Neural cell (in vitro differentiated cells): ENCODE data around the gene LPCAT1.

Experiments used
- EP300 ChIP-seq: fragments of 450-650 bp; conservative IDR thresholded peaks from 2 replicates; pipeline ENCODE4 v1.6.1; 2014; ENCODE audit warnings: antibody characterized with exemption, mild to moderate bottlenecking, moderate library complexity; ENCODE audit not compliant: poor library complexity, severe bottlenecking
- MXI1 ChIP-seq: fragments of 450-650 bp; conservative IDR thresholded peaks from 2 replicates; pipeline ENCODE4 v1.6.1; 2014; ENCODE audit warnings: antibody characterized with exemption, mild to moderate bottlenecking; ENCODE audit not compliant: poor library complexity, severe bottlenecking
- TF ChIP-seq, protein P1 (sequence below): fragments of 450-650 bp; IDR thresholded peaks from 2 replicates; pipeline ENCODE4 v1.5.1; 2014; ENCODE audit warnings: antibody characterized with exemption, mild to moderate bottlenecking, moderate library complexity; ENCODE audit not compliant: poor library complexity, severe bottlenecking
- TF ChIP-seq, protein P2 (sequence below): IDR thresholded peaks from 2 replicates; pipeline ENCODE4 v1.6.1; 2012; ENCODE audit warnings: borderline replicate concordance

DNA sequence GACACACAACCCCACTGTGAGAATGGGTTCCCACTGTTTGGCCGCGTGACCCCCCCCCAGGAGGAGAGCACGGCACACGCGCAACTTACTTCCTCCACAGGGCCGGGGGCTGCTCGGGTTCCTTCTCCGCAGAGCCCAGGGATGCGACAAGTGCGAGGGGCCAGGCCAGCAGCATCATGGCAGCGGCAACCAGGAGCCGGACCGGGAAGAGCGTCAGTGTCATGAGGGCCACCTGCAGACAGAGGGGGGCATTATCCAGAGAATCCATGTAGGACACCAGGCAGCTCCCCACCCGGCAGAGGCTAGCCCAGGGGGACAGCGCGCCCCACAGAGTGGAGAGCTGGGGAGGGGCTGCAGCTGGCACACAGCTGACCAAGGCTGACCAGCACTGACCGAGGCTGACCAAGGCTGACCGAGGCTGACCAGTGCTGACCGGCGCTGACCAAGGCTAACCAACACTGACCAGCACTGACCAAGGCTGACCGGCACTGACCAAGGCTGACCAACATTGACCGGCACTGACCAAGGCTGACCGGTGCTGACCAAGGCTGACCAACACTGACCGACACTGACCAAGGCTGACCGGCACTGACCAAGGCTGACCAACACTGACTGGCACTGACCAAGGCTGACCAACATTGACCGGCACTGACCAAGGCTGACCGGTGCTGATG, 22.3 kb downstream of the LPCAT1 start:
- TF ChIP-seq EP300 (no peak), MXI1 (no peak)
- TF ChIP-seq, protein P1, sequence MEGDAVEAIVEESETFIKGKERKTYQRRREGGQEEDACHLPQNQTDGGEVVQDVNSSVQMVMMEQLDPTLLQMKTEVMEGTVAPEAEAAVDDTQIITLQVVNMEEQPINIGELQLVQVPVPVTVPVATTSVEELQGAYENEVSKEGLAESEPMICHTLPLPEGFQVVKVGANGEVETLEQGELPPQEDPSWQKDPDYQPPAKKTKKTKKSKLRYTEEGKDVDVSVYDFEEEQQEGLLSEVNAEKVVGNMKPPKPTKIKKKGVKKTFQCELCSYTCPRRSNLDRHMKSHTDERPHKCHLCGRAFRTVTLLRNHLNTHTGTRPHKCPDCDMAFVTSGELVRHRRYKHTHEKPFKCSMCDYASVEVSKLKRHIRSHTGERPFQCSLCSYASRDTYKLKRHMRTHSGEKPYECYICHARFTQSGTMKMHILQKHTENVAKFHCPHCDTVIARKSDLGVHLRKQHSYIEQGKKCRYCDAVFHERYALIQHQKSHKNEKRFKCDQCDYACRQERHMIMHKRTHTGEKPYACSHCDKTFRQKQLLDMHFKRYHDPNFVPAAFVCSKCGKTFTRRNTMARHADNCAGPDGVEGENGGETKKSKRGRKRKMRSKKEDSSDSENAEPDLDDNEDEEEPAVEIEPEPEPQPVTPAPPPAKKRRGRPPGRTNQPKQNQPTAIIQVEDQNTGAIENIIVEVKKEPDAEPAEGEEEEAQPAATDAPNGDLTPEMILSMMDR: no peak
- TF ChIP-seq, protein P2, sequence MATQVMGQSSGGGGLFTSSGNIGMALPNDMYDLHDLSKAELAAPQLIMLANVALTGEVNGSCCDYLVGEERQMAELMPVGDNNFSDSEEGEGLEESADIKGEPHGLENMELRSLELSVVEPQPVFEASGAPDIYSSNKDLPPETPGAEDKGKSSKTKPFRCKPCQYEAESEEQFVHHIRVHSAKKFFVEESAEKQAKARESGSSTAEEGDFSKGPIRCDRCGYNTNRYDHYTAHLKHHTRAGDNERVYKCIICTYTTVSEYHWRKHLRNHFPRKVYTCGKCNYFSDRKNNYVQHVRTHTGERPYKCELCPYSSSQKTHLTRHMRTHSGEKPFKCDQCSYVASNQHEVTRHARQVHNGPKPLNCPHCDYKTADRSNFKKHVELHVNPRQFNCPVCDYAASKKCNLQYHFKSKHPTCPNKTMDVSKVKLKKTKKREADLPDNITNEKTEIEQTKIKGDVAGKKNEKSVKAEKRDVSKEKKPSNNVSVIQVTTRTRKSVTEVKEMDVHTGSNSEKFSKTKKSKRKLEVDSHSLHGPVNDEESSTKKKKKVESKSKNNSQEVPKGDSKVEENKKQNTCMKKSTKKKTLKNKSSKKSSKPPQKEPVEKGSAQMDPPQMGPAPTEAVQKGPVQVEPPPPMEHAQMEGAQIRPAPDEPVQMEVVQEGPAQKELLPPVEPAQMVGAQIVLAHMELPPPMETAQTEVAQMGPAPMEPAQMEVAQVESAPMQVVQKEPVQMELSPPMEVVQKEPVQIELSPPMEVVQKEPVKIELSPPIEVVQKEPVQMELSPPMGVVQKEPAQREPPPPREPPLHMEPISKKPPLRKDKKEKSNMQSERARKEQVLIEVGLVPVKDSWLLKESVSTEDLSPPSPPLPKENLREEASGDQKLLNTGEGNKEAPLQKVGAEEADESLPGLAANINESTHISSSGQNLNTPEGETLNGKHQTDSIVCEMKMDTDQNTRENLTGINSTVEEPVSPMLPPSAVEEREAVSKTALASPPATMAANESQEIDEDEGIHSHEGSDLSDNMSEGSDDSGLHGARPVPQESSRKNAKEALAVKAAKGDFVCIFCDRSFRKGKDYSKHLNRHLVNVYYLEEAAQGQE: no peak
